GM23248 (cell line): ENCODE measurements around the gene ATP2C2. TPM values are rescaled to one million over a fixed set of nuclear protein-coding genes. Genes with fewer than 3 reads are reported as not detected.

Experiments
- DNase-seq: peaks from one replicate; pipeline ENCODE4 v3.0.0-alpha.2; 2015
- H2AFZ ChIP-seq: fragments of 200-600 bp; sonication (generic); 2 replicates; pipeline ENCODE4 v1.6.1; 2016; ENCODE audit warnings: antibody characterized with exemption
- H3F3A ChIP-seq: fragments of 200-600 bp; sonication (generic); 2 replicates; pipeline ENCODE4 v1.6.1; 2016; ENCODE audit warnings: mild to moderate bottlenecking, antibody characterized with exemption, mixed run types; ENCODE audit not compliant: insufficient read depth
- H3K27ac ChIP-seq: fragments of 200-600 bp; sonication (generic); 2 replicates; pipeline ENCODE4 v1.5.1; 2016; ENCODE audit warnings: mild to moderate bottlenecking
- H3K27me3 ChIP-seq: fragments of 200-600 bp; sonication (generic); replicated peaks from 2 replicates; pipeline ENCODE4 v1.6.1; 2016; ENCODE audit warnings: mild to moderate bottlenecking; ENCODE audit not compliant: insufficient read depth
- H3K36me3 ChIP-seq: fragments of 200-600 bp; sonication (generic); 2 replicates; pipeline ENCODE4 v1.6.1; 2016; ENCODE audit warnings: low read depth, mild to moderate bottlenecking
- H3K4me1 ChIP-seq: fragments of 200-600 bp; sonication (generic); 2 replicates; pipeline ENCODE4 v1.6.1; 2016; ENCODE audit warnings: mild to moderate bottlenecking; ENCODE audit not compliant: insufficient read depth
- H3K4me2 ChIP-seq: fragments of 200-600 bp; sonication (generic); one replicate; pipeline ENCODE4 v1.6.1; 2016; ENCODE audit warnings: mild to moderate bottlenecking; ENCODE audit not compliant: unreplicated experiment
- H3K4me3 ChIP-seq: fragments of 200-600 bp; sonication (generic); 2 replicates; pipeline ENCODE4 v1.5.1; 2016; ENCODE audit warnings: mild to moderate bottlenecking
- H3K79me2 ChIP-seq: fragments of 200-600 bp; sonication (generic); 2 replicates; pipeline ENCODE4 v1.6.1; 2016; ENCODE audit warnings: mild to moderate bottlenecking; ENCODE audit not compliant: insufficient read depth
- H3K9ac ChIP-seq: fragments of 200-600 bp; sonication (generic); 2 replicates; pipeline ENCODE4 v1.6.1; 2016; ENCODE audit warnings: mild to moderate bottlenecking
- H3K9me2 ChIP-seq: fragments of 200-600 bp; sonication (generic); 2 replicates; pipeline ENCODE4 v1.6.1; 2016; ENCODE audit warnings: mixed run types, mild to moderate bottlenecking, moderate library complexity; ENCODE audit not compliant: insufficient read depth
- H3K9me3 ChIP-seq: fragments of 200-600 bp; sonication (generic); one replicate; pipeline ENCODE4 v1.6.1; 2017; ENCODE audit warnings: low read depth
- H4K20me1 ChIP-seq: fragments of 200-600 bp; sonication (generic); 2 replicates; pipeline ENCODE4 v1.6.0; 2016; ENCODE audit not compliant: insufficient read depth
- EZH2 ChIP-seq: fragments of 200-600 bp; sonication (generic); IDR thresholded peaks from 2 replicates; pipeline ENCODE4 v1.6.1; 2018; ENCODE audit warnings: antibody characterized with exemption, mild to moderate bottlenecking; ENCODE audit not compliant: insufficient read depth, poor library complexity, severe bottlenecking
- EZH2phosphoT487 ChIP-seq: fragments of 200-600 bp; sonication (generic); IDR thresholded peaks from 2 replicates; pipeline ENCODE4 v1.6.1; 2018; ENCODE audit warnings: antibody characterized with exemption, moderate library complexity, mild to moderate bottlenecking, low read depth; ENCODE audit not compliant: insufficient read depth
- WGBS, 2 experiments: methylation state at CpG; one replicate each; pipeline ENCODE4 v1.1.6; 2015 to 2017; ENCODE audit warnings: low lambda C conversion rate in 2 of 2, low coverage in 1 of 2; ENCODE audit errors: missing lambda C conversion rate in 2 of 2; 5-methylcytosine and 5-hydroxymethylcytosine counted together
- in situ Hi-C: fragments of 300-500 bp; cut with MboI; formaldehyde crosslinking; loops from 2 replicates; pipeline ENCODE4 v1.15.0; 2020
- polyA plus RNA-seq: library from polyadenylated mRNA; unstranded; fragments of >200 nt; fragmentation: Nextera tagmentation; extraction: Ambion mirVana; gene quantifications from 2 replicates; pipeline ENCODE4 v1.2.1, GENCODE V29; 2016
- total RNA-seq: library from RNA; depleted of rRNA; stranded (reverse); fragments of >200 nt; shearing (Covaris generic); gene quantifications from 2 replicates; pipeline ENCODE4 v1.2.3, GENCODE V29; 2014

The ATP2C2 gene
- total and polyA plus RNA-seq, 2 experiments from 2014 or later: 0.84 TPM; not detected in 1

GRCh38 chr16:84378099-84378498, 9.8 kb downstream of the ATP2C2 start:
- no peak overlapping the region for H3K27ac ChIP-seq
- peaks cover 43% of the 10 kb centered on the region for H3K27me3 ChIP-seq
- H3K4me1 ChIP-seq: no peaks in the 10 kb centered on the region
- H3K9ac ChIP-seq: no peak overlapping the region
- DNase-seq: no peak
- H3F3A ChIP-seq: no peaks in the 10 kb centered on the region
- H2AFZ ChIP-seq: no peak overlapping the region
- 41 to 54% methylated on average over 7 of the region's 7 CpGs for WGBS, 2 experiments
- H3K9me2 ChIP-seq: no peaks in the 10 kb centered on the region
- H3K9me3 ChIP-seq: no peaks in the 10 kb centered on the region
- H3K4me2 ChIP-seq: no peak overlapping the region
- in situ Hi-C loops: no loop called here
- TF ChIP-seq EZH2 (no peak), EZH2phosphoT487 (no peak)
- no peaks in the 10 kb centered on the region for H3K79me2 ChIP-seq
- no peaks in the 10 kb centered on the region for H3K36me3 ChIP-seq
- H3K4me3 ChIP-seq: no peak overlapping the region
- H4K20me1 ChIP-seq: no peaks in the 10 kb centered on the region

GRCh38 chr16:84378567-84378966, 10.2 kb downstream of the ATP2C2 start:
- in situ Hi-C loops: no loop called here
- no peak overlapping the region for H3K4me3 ChIP-seq
- H4K20me1 ChIP-seq: no peaks in the 10 kb centered on the region
- H3F3A ChIP-seq: no peaks in the 10 kb centered on the region
- no peaks in the 10 kb centered on the region for H3K36me3 ChIP-seq
- no peak for DNase-seq
- no peaks in the 10 kb centered on the region for H3K4me1 ChIP-seq
- no peaks in the 10 kb centered on the region for H3K79me2 ChIP-seq
- 69 to 73% methylated on average over 13 of the region's 13 CpGs for WGBS, 2 experiments
- no peak overlapping the region for H3K9ac ChIP-seq
- no peaks in the 10 kb centered on the region for H3K9me2 ChIP-seq
- H3K9me3 ChIP-seq: no peaks in the 10 kb centered on the region
- no peak overlapping the region for H3K27ac ChIP-seq
- H2AFZ ChIP-seq: no peak overlapping the region
- peaks cover 39% of the 10 kb centered on the region for H3K27me3 ChIP-seq
- TF ChIP-seq EZH2 (no peak), EZH2phosphoT487 (no peak)
- H3K4me2 ChIP-seq: no peak overlapping the region

- in situ Hi-C loops: no loop called here
These were observed 10.8 kb downstream of the ATP2C2 start for GRCh38 chr16:84379008-84379708.

DNA sequence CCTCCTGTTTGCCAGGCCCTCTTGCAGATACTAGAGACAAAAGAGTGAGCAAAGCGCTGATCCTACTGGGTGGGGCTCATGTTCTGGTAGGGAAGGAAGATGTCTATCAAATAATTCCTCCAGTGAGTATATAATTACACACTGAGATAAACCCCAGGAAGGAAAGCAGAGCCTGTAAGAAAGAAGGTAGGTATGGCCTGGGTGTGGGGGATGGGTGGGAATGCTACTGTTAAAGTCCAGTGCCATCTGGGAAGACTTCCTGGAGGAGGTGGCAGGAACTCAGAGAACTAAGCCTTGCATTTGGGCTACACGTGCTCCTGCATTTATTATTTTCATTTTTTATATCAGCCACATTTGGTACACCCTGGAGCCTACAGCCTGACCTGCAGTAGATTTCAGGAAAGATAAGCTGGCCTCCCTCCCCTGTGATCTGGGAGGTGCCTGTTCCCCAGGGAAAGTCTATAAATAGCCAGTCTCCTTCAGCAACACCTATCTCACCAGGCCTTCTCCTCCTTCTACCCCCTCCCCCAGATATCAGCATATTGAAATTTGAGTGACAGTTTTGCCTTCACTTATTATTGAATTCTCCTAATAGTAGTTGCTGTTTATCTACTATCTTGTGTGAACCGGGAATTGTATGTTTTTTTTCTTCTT, 11.5 kb downstream of the ATP2C2 start:
- H3F3A ChIP-seq: no peaks in the 10 kb centered on the region
- no peak overlapping the region for H2AFZ ChIP-seq
- H3K4me3 ChIP-seq: no peak overlapping the region
- DNase-seq: no peak
- WGBS, 2 experiments: 21 to 43% methylated on average over 3 of the region's 3 CpGs
- in situ Hi-C loops: no loop called here
- no peak for TF ChIP-seq EZH2phosphoT487
- no peak for TF ChIP-seq EZH2
- H3K9me3 ChIP-seq: no peaks in the 10 kb centered on the region
- no peak overlapping the region for H3K27ac ChIP-seq
- no peaks in the 10 kb centered on the region for H3K4me1 ChIP-seq
- no peaks in the 10 kb centered on the region for H4K20me1 ChIP-seq
- no peaks in the 10 kb centered on the region for H3K36me3 ChIP-seq
- no peak overlapping the region for H3K4me2 ChIP-seq
- no peaks in the 10 kb centered on the region for H3K79me2 ChIP-seq
- H3K9me2 ChIP-seq: no peaks in the 10 kb centered on the region
- peaks cover 26% of the 10 kb centered on the region; the same call in 1 of the 2 replicates for H3K27me3 ChIP-seq
- no peak overlapping the region for H3K9ac ChIP-seq

More at GRCh38 chr16:84379008-84379708, 10.8 kb downstream of the ATP2C2 start:
- 41 to 48% methylated on average over 10 to 11 of the region's 11 CpGs for WGBS, 2 experiments
- Histone ChIP-seq H3F3A (no peaks in the 10 kb centered on the region), H4K20me1 (no peaks in the 10 kb centered on the region), H3K79me2 (no peaks in the 10 kb centered on the region), H3K9ac (no peak overlapping the region), H3K4me3 (no peak overlapping the region), H3K9me2 (no peaks in the 10 kb centered on the region), H3K9me3 (no peaks in the 10 kb centered on the region), H3K27me3 (peaks cover 33% of the 10 kb centered on the region), H3K4me2 (no peak overlapping the region), H3K4me1 (no peaks in the 10 kb centered on the region), H2AFZ (no peak overlapping the region), H3K36me3 (no peaks in the 10 kb centered on the region), H3K27ac (no peak overlapping the region)
- DNase-seq: no peak
- no peak for TF ChIP-seq EZH2phosphoT487
- no peak for TF ChIP-seq EZH2
